ENCODE data around the gene CNEP1R1.

DNA sequence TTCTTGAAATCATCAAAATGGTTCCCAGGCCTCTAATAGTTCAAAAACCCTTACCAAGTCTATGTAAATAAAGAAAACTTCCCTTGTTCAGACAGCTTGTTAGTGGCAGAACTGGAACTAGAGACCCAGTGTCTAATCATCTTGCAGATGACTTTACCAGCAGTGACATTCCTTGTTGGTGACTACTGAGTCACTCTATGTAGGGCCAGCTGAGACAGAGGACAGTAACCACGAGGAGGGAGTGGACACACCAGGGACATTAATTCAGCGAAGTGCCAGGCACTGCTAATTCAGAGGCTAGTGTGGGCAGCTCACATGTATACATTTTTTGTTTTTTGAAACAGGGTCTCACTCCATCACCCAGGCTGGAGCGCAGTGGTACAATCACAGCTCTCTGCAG is 34.6 kb downstream of the CNEP1R1 start:
- TF ChIP-seq, protein P1, sequence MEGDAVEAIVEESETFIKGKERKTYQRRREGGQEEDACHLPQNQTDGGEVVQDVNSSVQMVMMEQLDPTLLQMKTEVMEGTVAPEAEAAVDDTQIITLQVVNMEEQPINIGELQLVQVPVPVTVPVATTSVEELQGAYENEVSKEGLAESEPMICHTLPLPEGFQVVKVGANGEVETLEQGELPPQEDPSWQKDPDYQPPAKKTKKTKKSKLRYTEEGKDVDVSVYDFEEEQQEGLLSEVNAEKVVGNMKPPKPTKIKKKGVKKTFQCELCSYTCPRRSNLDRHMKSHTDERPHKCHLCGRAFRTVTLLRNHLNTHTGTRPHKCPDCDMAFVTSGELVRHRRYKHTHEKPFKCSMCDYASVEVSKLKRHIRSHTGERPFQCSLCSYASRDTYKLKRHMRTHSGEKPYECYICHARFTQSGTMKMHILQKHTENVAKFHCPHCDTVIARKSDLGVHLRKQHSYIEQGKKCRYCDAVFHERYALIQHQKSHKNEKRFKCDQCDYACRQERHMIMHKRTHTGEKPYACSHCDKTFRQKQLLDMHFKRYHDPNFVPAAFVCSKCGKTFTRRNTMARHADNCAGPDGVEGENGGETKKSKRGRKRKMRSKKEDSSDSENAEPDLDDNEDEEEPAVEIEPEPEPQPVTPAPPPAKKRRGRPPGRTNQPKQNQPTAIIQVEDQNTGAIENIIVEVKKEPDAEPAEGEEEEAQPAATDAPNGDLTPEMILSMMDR (IDR thresholded peaks at IDR 0.05), result no peak
- no peak for TF ChIP-seq EZH2 (IDR thresholded peaks at IDR 0.05; ENCODE audit: borderline replicate concordance, insufficient read depth, low read depth, low read length, poor library complexity, severe bottlenecking)
